Nephron progenitor cell (in vitro differentiated cells): ENCODE measurements around the gene ZNF683.

Experiments
- DNase-seq: peaks from one replicate; pipeline ENCODE4 v3.0.0; 2021
- H3K27ac Mint-ChIP-seq: 2 replicates; pipeline ENCODE4 v1.8.0; 2021; ENCODE audit warnings: mild to moderate bottlenecking, moderate library complexity, mixed read lengths
- H3K27me3 Mint-ChIP-seq: 2 replicates; pipeline ENCODE4 v1.8.0; 2021; ENCODE audit warnings: mild to moderate bottlenecking, low read depth, mixed read lengths; ENCODE audit not compliant: poor library complexity
- H3K36me3 Mint-ChIP-seq: 2 replicates; pipeline ENCODE4 v1.8.0; 2021; ENCODE audit warnings: low read depth, mixed read lengths
- H3K4me1 Mint-ChIP-seq: 2 replicates; pipeline ENCODE4 v1.8.0; 2021; ENCODE audit warnings: mixed read lengths
- H3K4me3 Mint-ChIP-seq: 2 replicates; pipeline ENCODE4 v1.8.0; 2021; ENCODE audit warnings: mild to moderate bottlenecking, moderate library complexity, mixed read lengths
- H3K9me3 Mint-ChIP-seq: 2 replicates; pipeline ENCODE4 v1.8.0; 2021; ENCODE audit warnings: mild to moderate bottlenecking, moderate library complexity, mixed read lengths
- CTCF ChIP-seq: fragments of 200-600 bp; sonication (generic); IDR thresholded peaks from 2 replicates; pipeline ENCODE4 v1.5.0; 2021; ENCODE audit warnings: antibody characterized with exemption

ZNF683 gene

GRCh38 chr1:26404641-26405040 is 32.1 kb upstream of the ZNF683 start:
- no peak for TF ChIP-seq CTCF
- Mint-ChIP-seq H3K4me1 (peaks cover 33% of the 10 kb centered on the region), H3K27ac (no peak overlapping the region), H3K27me3 (peaks cover 8% of the 10 kb centered on the region), H3K36me3 (no peaks in the 10 kb centered on the region), H3K4me3 (no peak overlapping the region), H3K9me3 (no peaks in the 10 kb centered on the region)
- no peak for DNase-seq

DNA sequence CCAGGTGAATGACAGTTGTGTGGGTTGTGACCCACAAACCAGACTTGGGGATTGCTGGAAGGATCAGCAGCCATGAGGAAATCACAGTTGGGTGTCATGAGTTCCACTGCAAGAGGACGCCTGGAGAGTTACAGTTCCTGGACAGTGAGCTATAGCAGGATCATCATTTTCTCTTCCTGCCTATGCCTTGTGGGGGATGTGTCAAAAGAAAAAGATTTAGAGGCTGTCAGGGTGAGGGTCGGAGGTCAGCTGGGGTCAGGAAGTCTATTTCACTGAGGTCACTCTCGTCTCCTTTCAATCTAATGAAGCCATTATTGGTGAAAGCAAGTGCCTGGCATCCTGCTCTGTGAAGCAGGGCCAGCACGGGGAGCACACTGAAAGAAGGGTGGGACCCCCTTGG is 31.1 kb upstream of the ZNF683 start:
- H3K9me3 Mint-ChIP-seq: no peaks in the 10 kb centered on the region
- H3K27ac Mint-ChIP-seq: no peak overlapping the region
- TF ChIP-seq CTCF: no peak
- no peak overlapping the region for H3K4me3 Mint-ChIP-seq
- peak; percentile 34 for DNase-seq
- peaks cover 8% of the 10 kb centered on the region for H3K27me3 Mint-ChIP-seq
- H3K36me3 Mint-ChIP-seq: no peaks in the 10 kb centered on the region
- peaks cover 23% of the 10 kb centered on the region for H3K4me1 Mint-ChIP-seq

- no peak for DNase-seq
- Mint-ChIP-seq H3K27ac (no peak overlapping the region), H3K4me3 (no peak overlapping the region), H3K36me3 (no peaks in the 10 kb centered on the region), H3K4me1 (peaks cover 19% of the 10 kb centered on the region), H3K27me3 (peaks cover 8% of the 10 kb centered on the region), H3K9me3 (no peaks in the 10 kb centered on the region)
- TF ChIP-seq CTCF: no peak
Observed at GRCh38 chr1:26401891-26402290, 29.3 kb upstream of the ZNF683 start.

GRCh38 chr1:26399034-26399433 is 26.5 kb upstream of the ZNF683 start:
- Mint-ChIP-seq H3K9me3 (no peaks in the 10 kb centered on the region), H3K4me3 (no peak overlapping the region), H3K36me3 (no peaks in the 10 kb centered on the region), H3K27ac (no peak overlapping the region), H3K27me3 (peaks cover 4% of the 10 kb centered on the region), H3K4me1 (peaks cover 15% of the 10 kb centered on the region)
- DNase-seq: no peak
- TF ChIP-seq CTCF: no peak

- TF ChIP-seq CTCF: no peak
- Mint-ChIP-seq H3K27me3 (no peaks in the 10 kb centered on the region), H3K27ac (peak overlapping the region; percentile 21), H3K36me3 (no peaks in the 10 kb centered on the region), H3K4me3 (no peak overlapping the region), H3K4me1 (peaks cover 26% of the 10 kb centered on the region), H3K9me3 (no peaks in the 10 kb centered on the region)
- no peak for DNase-seq
Observed at GRCh38 chr1:26395754-26396153, 23.2 kb upstream of the ZNF683 start.

DNA sequence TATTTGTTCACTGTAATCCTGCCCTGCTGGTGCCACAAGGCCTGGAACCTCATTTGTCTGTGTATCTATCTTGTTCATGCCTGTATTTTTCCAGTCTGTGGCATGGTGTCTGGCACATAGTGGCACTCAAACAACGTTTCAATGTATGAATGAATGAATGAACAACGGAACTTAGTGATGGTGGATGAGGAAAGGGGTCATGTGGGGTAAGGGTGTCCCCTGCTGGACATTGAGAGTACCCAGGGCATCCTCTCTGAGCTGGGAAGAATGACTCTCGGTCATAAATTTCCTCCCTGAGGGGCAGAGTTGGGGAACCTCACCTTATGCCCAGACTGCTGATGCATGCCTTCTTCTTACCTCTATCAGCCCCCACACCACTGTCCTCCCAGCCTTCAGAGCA is 18.9 kb upstream of the ZNF683 start:
- Mint-ChIP-seq H3K4me3 (no peak overlapping the region), H3K27ac (peak overlapping the region; percentile 3), H3K9me3 (no peaks in the 10 kb centered on the region), H3K36me3 (no peaks in the 10 kb centered on the region), H3K4me1 (peaks cover 49% of the 10 kb centered on the region), H3K27me3 (no peaks in the 10 kb centered on the region)
- peak; percentile 40 for DNase-seq
- peak; percentile 62 for TF ChIP-seq CTCF
